HEK293 (cell line): ENCODE data around the gene HERPUD2.

Experiments used
- CTCF ChIA-PET: fragments of 350-600 bp; formaldehyde crosslinking; extraction: SDS; loops from one replicate; lab custom pipeline; 2021; ENCODE audit warnings: antibody characterized with exemption; lab: Yijun Ruan, JAX
- POLR2A ChIA-PET: fragments of 300-600 bp; formaldehyde crosslinking; extraction: SDS; loops from one replicate; lab custom pipeline; 2020; ENCODE audit warnings: antibody characterized with exemption, inconsistent platforms; lab: Yijun Ruan, JAX
- H3K27ac ChIP-seq: fragments of 200-500 bp; sonication (Bioruptor generic); 2 replicates; pipeline ENCODE4 v1.5.1; 2014; ENCODE audit warnings: low read depth, low read length, control low read depth, inconsistent platforms; ENCODE audit errors: extremely low read depth
- H3K36me3 ChIP-seq, 2 experiments: fragments of 200-500 bp in 1 of 2; sonication (Bioruptor generic) in 1 of 2; 1 replicate in 1 of 2; 2 replicates in 1 of 2; pipeline ENCODE4 v1.5.1; 2014 to 2017; ENCODE audit warnings: inconsistent platforms in 2 of 2, low read length in 2 of 2; ENCODE audit not compliant: control insufficient read depth in 2 of 2, insufficient read depth in 1 of 2
- H3K4me1 ChIP-seq: fragments of 200-500 bp; sonication (Bioruptor generic); 2 replicates; pipeline ENCODE4 v1.5.1; 2014; ENCODE audit warnings: mild to moderate bottlenecking, low read length, inconsistent platforms; ENCODE audit not compliant: control insufficient read depth, insufficient read depth
- H3K4me3 ChIP-seq: 2 replicates; pipeline ENCODE4 v1.5.1; 2011; ENCODE audit warnings: low read depth, mild to moderate bottlenecking, control low read depth, low read length, moderate library complexity
- H3K9me3 ChIP-seq: fragments of 200-500 bp; sonication (Bioruptor generic); 2 replicates; pipeline ENCODE4 v1.5.1; 2014; ENCODE audit warnings: low read depth, low read length, inconsistent platforms; ENCODE audit not compliant: control insufficient read depth, insufficient read depth
- BCL11B ChIP-seq: fragments of 450-650 bp; formaldehyde crosslinking; IDR thresholded peaks from 2 replicates; pipeline ENCODE4 v1.5.1; 2016; ENCODE audit warnings: low read depth, missing biosample characterization, missing genetic modification characterization
- CTCF ChIP-seq: fragments of 450-650 bp; formaldehyde crosslinking; IDR thresholded peaks from 2 replicates; pipeline ENCODE4 v1.5.1; 2016; ENCODE audit warnings: missing biosample characterization, missing genetic modification characterization
- GFI1B ChIP-seq: fragments of 450-650 bp; formaldehyde crosslinking; IDR thresholded peaks from 2 replicates; pipeline ENCODE4 v1.5.1; 2016; ENCODE audit warnings: missing biosample characterization, missing genetic modification characterization
- HOXD13 ChIP-seq: sonication (generic); formaldehyde crosslinking; IDR thresholded peaks from 2 replicates; pipeline ENCODE4 v1.8.0; 2022; ENCODE audit warnings: missing genetic modification reagents, borderline replicate concordance
- INSM2 ChIP-seq: fragments of 450-650 bp; formaldehyde crosslinking; IDR thresholded peaks from 2 replicates; pipeline ENCODE4 v1.5.1; 2016; ENCODE audit warnings: missing biosample characterization, missing genetic modification characterization
- SETDB1 ChIP-seq: IDR thresholded peaks from one replicate; pipeline ENCODE4 v1.6.1; 2017; ENCODE audit warnings: mild to moderate bottlenecking, low read length, moderate library complexity, mixed read lengths; ENCODE audit not compliant: insufficient read length
- TSHZ1 ChIP-seq: fragments of 450-650 bp; formaldehyde crosslinking; IDR thresholded peaks from 2 replicates; pipeline ENCODE4 v1.5.1; 2016; ENCODE audit warnings: missing biosample characterization, missing genetic modification characterization, borderline replicate concordance
- YY1 ChIP-seq: fragments of 450-650 bp; formaldehyde crosslinking; IDR thresholded peaks from 2 replicates; pipeline ENCODE4 v1.5.1; 2018; ENCODE audit warnings: missing biosample characterization, missing genetic modification characterization
- YY2 ChIP-seq: fragments of 450-650 bp; formaldehyde crosslinking; IDR thresholded peaks from 2 replicates; pipeline ENCODE4 v1.5.1; 2016; ENCODE audit warnings: missing biosample characterization, missing genetic modification characterization
- ZFP37 ChIP-seq: fragments of 450-650 bp; formaldehyde crosslinking; IDR thresholded peaks from 2 replicates; pipeline ENCODE4 v1.5.1; 2016; ENCODE audit warnings: missing biosample characterization, missing genetic modification characterization
- ZNF155 ChIP-seq: fragments of 450-650 bp; formaldehyde crosslinking; IDR thresholded peaks from 2 replicates; pipeline ENCODE4 v1.5.1; 2016; ENCODE audit warnings: missing biosample characterization, missing genetic modification characterization
- ZNF175 ChIP-seq: fragments of 450-650 bp; formaldehyde crosslinking; IDR thresholded peaks from 2 replicates; pipeline ENCODE4 v1.5.1; 2016; ENCODE audit warnings: missing biosample characterization, missing genetic modification characterization
- ZNF341 ChIP-seq: fragments of 450-650 bp; formaldehyde crosslinking; IDR thresholded peaks from 2 replicates; pipeline ENCODE4; 2016; ENCODE audit warnings: low read depth, missing biosample characterization, missing genetic modification characterization
- ZNF48 ChIP-seq: fragments of 450-650 bp; formaldehyde crosslinking; IDR thresholded peaks from 2 replicates; pipeline ENCODE4 v1.5.1; 2016; ENCODE audit warnings: missing biosample characterization, missing genetic modification characterization
- ZNF596 ChIP-seq: fragments of 450-650 bp; IDR thresholded peaks from 2 replicates; pipeline ENCODE4 v1.5.0; 2018; ENCODE audit warnings: missing biosample characterization, mild to moderate bottlenecking, missing genetic modification characterization, moderate library complexity
- ZNF654 ChIP-seq: fragments of 450-650 bp; formaldehyde crosslinking; IDR thresholded peaks from 2 replicates; pipeline ENCODE4 v1.5.1; 2016; ENCODE audit warnings: low read depth, missing biosample characterization, missing genetic modification characterization
- ZNF670 ChIP-seq: fragments of 450-650 bp; formaldehyde crosslinking; IDR thresholded peaks from 2 replicates; pipeline ENCODE4 v1.5.1; 2016; ENCODE audit warnings: missing biosample characterization, missing genetic modification characterization, low read depth
- ZSCAN23 ChIP-seq: fragments of 450-650 bp; formaldehyde crosslinking; IDR thresholded peaks from 2 replicates; pipeline ENCODE4 v1.5.1; 2016; ENCODE audit warnings: missing biosample characterization, missing genetic modification characterization

Gene HERPUD2

DNA sequence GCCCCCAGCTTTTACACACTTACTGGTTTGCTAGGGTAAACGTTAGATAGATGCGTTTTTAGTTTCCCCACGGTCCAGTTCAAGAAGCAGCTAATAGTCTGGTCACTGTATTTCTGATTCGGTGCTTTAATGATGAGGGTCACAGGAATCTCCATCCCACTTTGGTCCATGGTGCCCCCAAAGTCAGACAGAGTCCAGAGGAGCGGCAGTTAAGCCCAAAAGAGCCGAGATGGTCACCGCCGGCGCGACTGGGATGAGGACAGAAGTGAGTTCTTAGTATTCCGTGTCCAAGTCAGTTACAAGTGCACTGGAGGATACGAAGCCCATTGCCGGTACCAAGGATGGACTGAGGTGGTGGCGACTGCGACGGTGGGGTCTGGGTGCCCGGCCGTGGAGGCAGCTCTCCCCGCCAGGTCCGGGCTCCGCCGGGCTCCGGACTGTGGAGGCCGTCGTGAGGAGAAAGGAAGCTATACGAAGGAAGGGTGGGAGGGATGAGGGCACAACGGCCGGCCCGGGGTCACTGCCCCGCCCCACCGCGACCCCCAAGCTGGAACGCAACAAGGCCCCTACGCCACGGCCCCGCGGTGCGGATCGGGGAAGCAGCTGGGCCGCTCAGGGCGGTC lies 663 bp downstream of the HERPUD2 start:
- Histone ChIP-seq H3K4me3 (peak overlapping the region; percentile 90), H3K27ac (peak overlapping the region; percentile 78), H3K4me1 (no peaks in the 10 kb centered on the region), H3K36me3 (peaks cover 0 to 2% of the 10 kb centered on the region in 2 experiments; a peak in 1 of 3 replicates), H3K9me3 (no peaks in the 10 kb centered on the region)
- CTCF ChIA-PET = interaction anchor here (1.0 to 1.1 kb wide), 2 partner anchors 48 to 70 kb away, joined by 3 to 4 read pairs; no protein-coding TSS in a partner anchor
- TF ChIP-seq BCL11B (tag by site-specific recombination) (no peak), INSM2 (tag by site-specific recombination) (no peak), ZFP37 (tag by site-specific recombination) (no peak)
- POLR2A ChIA-PET = interaction anchor here (0.6 to 3.9 kb wide), 3 partner anchors 64 to 697 kb away, joined by 3 to 18 read pairs (median 5); partner anchors contain the start of gene SEPTIN7

- Histone ChIP-seq H3K27ac (no peak overlapping the region), H3K4me1 (peaks cover 8% of the 10 kb centered on the region; the same call in 1 of the 2 replicates), H3K4me3 (no peak overlapping the region), H3K9me3 (no peaks in the 10 kb centered on the region), H3K36me3 (peaks cover 0 to 1% of the 10 kb centered on the region in 2 experiments; a peak in 1 of 3 replicates)
- ChIA-PET CTCF (interaction anchor here (0.8 to 1.2 kb wide), 2 partner anchors 15 to 18 kb away, joined by 3 to 4 read pairs; no protein-coding TSS in a partner anchor), POLR2A (no interaction called here)
- TF ChIP-seq SETDB1 (peak; percentile 70), ZNF670 (tag by site-specific recombination) (no peak)
Measured at GRCh38 chr7:35691827-35692307, 3.1 kb downstream of the HERPUD2 start.

GRCh38 chr7:35691366-35691765 lies 3.6 kb downstream of the HERPUD2 start:
- no peaks in the 10 kb centered on the region for H3K36me3 ChIP-seq
- no peak overlapping the region for H3K27ac ChIP-seq
- H3K9me3 ChIP-seq = no peaks in the 10 kb centered on the region
- H3K4me1 ChIP-seq = peaks cover 8% of the 10 kb centered on the region; the same call in 1 of the 2 replicates
- ChIA-PET CTCF (interaction anchor here (0.8 kb wide), 1 partner anchor 15 kb away, joined by 3 read pairs; no protein-coding TSS in a partner anchor), POLR2A (no interaction called here)
- H3K4me3 ChIP-seq = no peak overlapping the region
- TF ChIP-seq ZNF341 (tag by site-specific recombination) = no peak
- no peak for TF ChIP-seq ZSCAN23 (tag by site-specific recombination)
- TF ChIP-seq YY1 (tag by site-specific recombination) = no peak
- TF ChIP-seq ZNF596 = no peak
- TF ChIP-seq ZNF48 (tag by site-specific recombination) = no peak
- TF ChIP-seq GFI1B (tag by site-specific recombination) = no peak
- TF ChIP-seq ZNF155 = no peak
- no peak for TF ChIP-seq YY2
- TF ChIP-seq BCL11B (tag by site-specific recombination) = no peak
- TF ChIP-seq HOXD13 = no peak
- TF ChIP-seq TSHZ1 (tag by site-specific recombination) = no peak
- TF ChIP-seq CTCF (tag by site-specific recombination) = no peak
- no peak for TF ChIP-seq ZNF175
- no peak for TF ChIP-seq ZNF654 (tag by site-specific recombination)
